OCI-LY7 (cell line): ENCODE data around the gene SAPCD2. TPM values are rescaled to one million over a fixed set of nuclear protein-coding genes. Genes with fewer than 3 reads are reported as not detected.

ENCODE experiments used
- BruUV-seq: library from RNA; stranded (reverse); fragments of 400-500 nt; replicated peaks from 2 replicates; lab custom pipeline; 2021; lab: Mats Ljungman, UMichigan
- CTCF ChIA-PET: fragments of 300-600 bp; sonication (Branson Sonifier 250); formaldehyde crosslinking; loops from one replicate; lab custom pipeline; 2022; ENCODE audit warnings: antibody characterized with exemption; ENCODE audit not compliant: unreplicated experiment; lab: Charles Lee
- POLR2A ChIA-PET: fragments of 300-600 bp; sonication (Branson Sonifier 250); formaldehyde crosslinking; loops from one replicate; lab custom pipeline; 2022; ENCODE audit warnings: antibody characterized with exemption; lab: Charles Lee
- DNase-seq: peaks from one replicate; pipeline ENCODE4 v3.0.0-alpha.2; 2015; ENCODE audit warnings: low spot score
- H2AFZ ChIP-seq: fragments of 200-600 bp; sonication (generic), shearing (Covaris generic); 2 replicates; pipeline ENCODE4 v1.6.1; 2014; ENCODE audit warnings: mild to moderate bottlenecking, antibody characterized with exemption, low read length, moderate library complexity
- H3K27ac ChIP-seq: fragments of 200-600 bp; sonication (generic); 2 replicates; pipeline ENCODE4 v1.5.1; 2014; ENCODE audit warnings: mixed run types, low read depth, mild to moderate bottlenecking, moderate library complexity, low read length, inconsistent platforms; ENCODE audit not compliant: poor library complexity, severe bottlenecking
- H3K36me3 ChIP-seq: fragments of 200-600 bp; sonication (generic); 2 replicates; pipeline ENCODE4 v1.6.1; 2014; ENCODE audit warnings: mild to moderate bottlenecking, antibody characterized with exemption, low read length, moderate library complexity, mixed read lengths; ENCODE audit not compliant: insufficient read depth
- H3K4me1 ChIP-seq: fragments of 200-600 bp; sonication (generic); 2 replicates; pipeline ENCODE4 v1.5.1; 2014; ENCODE audit warnings: mild to moderate bottlenecking, low read length; ENCODE audit not compliant: insufficient read depth, poor library complexity, severe bottlenecking
- H3K4me2 ChIP-seq: fragments of 200-600 bp; sonication (generic); 2 replicates; pipeline ENCODE4 v1.6.1; 2014; ENCODE audit warnings: mild to moderate bottlenecking, low read length
- H3K4me3 ChIP-seq: fragments of 200-600 bp; sonication (generic); 2 replicates; pipeline ENCODE4 v1.5.1; 2014; ENCODE audit warnings: mild to moderate bottlenecking, low read depth, low read length; ENCODE audit not compliant: poor library complexity, severe bottlenecking
- H3K79me2 ChIP-seq: fragments of 200-600 bp; sonication (generic); 2 replicates; pipeline ENCODE4 v1.6.1; 2016; ENCODE audit warnings: low read depth, mild to moderate bottlenecking, low read length, moderate library complexity, mixed read lengths; ENCODE audit not compliant: insufficient read depth
- H3K9me2 ChIP-seq: fragments of 200-600 bp; sonication (generic); 2 replicates; pipeline ENCODE4 v1.6.1; 2016; ENCODE audit warnings: mild to moderate bottlenecking, low read length, mixed read lengths; ENCODE audit not compliant: insufficient read depth
- H3K9me3 ChIP-seq: fragments of 200-600 bp; sonication (generic); 2 replicates; pipeline ENCODE4 v1.6.1; 2014; ENCODE audit warnings: mild to moderate bottlenecking, mixed run types, low read length, mixed read lengths
- H4K20me1 ChIP-seq: fragments of 200-600 bp; sonication (generic); 2 replicates; pipeline ENCODE4 v1.6.1; 2014; ENCODE audit warnings: mild to moderate bottlenecking, antibody characterized with exemption, low read length, moderate library complexity, mixed read lengths; ENCODE audit not compliant: insufficient read depth
- EZH2phosphoT487 ChIP-seq: fragments of 200-600 bp; sonication (generic); IDR thresholded peaks from 2 replicates; pipeline ENCODE4 v1.6.1; 2018; ENCODE audit warnings: low read depth, borderline replicate concordance, mild to moderate bottlenecking, mixed run types, antibody characterized with exemption, low read length, moderate library complexity, mixed read lengths
- intact Hi-C: fragments of 100-400 bp; cut with micrococcal nuclease; formaldehyde crosslinking; loops from one replicate; pipeline ENCODE4 v1.10.0; 2022; ENCODE audit not compliant: unreplicated experiment
- total RNA-seq, 2 experiments: library from RNA; depleted of rRNA in 1 of 2; stranded (reverse); fragments of >200 nt in 1 of 2; shearing (Covaris generic) in 1 of 2; gene quantifications; 2 replicates each; pipeline ENCODE4 v1.2.3, GENCODE V29; 2014 to 2022
- TF ChIP-seq, protein P1 (sequence below): fragments of 200-600 bp; sonication (generic); conservative IDR thresholded peaks from 2 replicates; pipeline ENCODE4 v1.5.1; 2014; ENCODE audit warnings: mild to moderate bottlenecking, antibody characterized with exemption, low read length, moderate library complexity, mixed read lengths

Gene SAPCD2
- total RNA-seq, 2 experiments from 2014 or later: 57.2 to 74.0 TPM

- H3K4me3 ChIP-seq: peak within 1 kb of the TSS; percentile 65
- BruUV-seq: no TSS peak
- H2AFZ ChIP-seq: peak within 1 kb of the TSS; percentile 80; the same call in 1 of the 2 replicates
- H4K20me1 ChIP-seq: no peaks in the 10 kb centered on the region
- peak within 1 kb of the TSS; percentile 84 for H3K4me2 ChIP-seq
- no peaks in the 10 kb centered on the region for H3K9me3 ChIP-seq
- H3K36me3 ChIP-seq: no peaks in the 10 kb centered on the region
- no peaks in the 10 kb centered on the region for H3K9me2 ChIP-seq
- DNase-seq: no peak
- ChIA-PET CTCF (no interaction called here), POLR2A (interaction anchor here (2.1 kb wide), 1 partner anchor 42 kb away, joined by 4 read pairs; no protein-coding TSS in a partner anchor)
- TF ChIP-seq, protein P1, sequence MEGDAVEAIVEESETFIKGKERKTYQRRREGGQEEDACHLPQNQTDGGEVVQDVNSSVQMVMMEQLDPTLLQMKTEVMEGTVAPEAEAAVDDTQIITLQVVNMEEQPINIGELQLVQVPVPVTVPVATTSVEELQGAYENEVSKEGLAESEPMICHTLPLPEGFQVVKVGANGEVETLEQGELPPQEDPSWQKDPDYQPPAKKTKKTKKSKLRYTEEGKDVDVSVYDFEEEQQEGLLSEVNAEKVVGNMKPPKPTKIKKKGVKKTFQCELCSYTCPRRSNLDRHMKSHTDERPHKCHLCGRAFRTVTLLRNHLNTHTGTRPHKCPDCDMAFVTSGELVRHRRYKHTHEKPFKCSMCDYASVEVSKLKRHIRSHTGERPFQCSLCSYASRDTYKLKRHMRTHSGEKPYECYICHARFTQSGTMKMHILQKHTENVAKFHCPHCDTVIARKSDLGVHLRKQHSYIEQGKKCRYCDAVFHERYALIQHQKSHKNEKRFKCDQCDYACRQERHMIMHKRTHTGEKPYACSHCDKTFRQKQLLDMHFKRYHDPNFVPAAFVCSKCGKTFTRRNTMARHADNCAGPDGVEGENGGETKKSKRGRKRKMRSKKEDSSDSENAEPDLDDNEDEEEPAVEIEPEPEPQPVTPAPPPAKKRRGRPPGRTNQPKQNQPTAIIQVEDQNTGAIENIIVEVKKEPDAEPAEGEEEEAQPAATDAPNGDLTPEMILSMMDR: no peak
- no peak for TF ChIP-seq EZH2phosphoT487
- peak within 1 kb of the TSS; percentile 8 for H3K27ac ChIP-seq
- peaks cover 45% of the 10 kb centered on the region for H3K4me1 ChIP-seq
- intact Hi-C loops: loop anchor here (2.0 kb wide), 2 partner anchors 141 to 237 kb away; partner anchors contain the start of genes TMEM141 and TRAF2
- H3K79me2 ChIP-seq: no peaks in the 10 kb centered on the region
Observed at GRCh38 chr9:137027369-137028262, 42.7 kb downstream of the SAPCD2 start, which contains the start of gene ABCA2. ABCA2 (minus strand) TSS chr9:137028237; CDS start chr9:137028140, 97 bp downstream.

DNA sequence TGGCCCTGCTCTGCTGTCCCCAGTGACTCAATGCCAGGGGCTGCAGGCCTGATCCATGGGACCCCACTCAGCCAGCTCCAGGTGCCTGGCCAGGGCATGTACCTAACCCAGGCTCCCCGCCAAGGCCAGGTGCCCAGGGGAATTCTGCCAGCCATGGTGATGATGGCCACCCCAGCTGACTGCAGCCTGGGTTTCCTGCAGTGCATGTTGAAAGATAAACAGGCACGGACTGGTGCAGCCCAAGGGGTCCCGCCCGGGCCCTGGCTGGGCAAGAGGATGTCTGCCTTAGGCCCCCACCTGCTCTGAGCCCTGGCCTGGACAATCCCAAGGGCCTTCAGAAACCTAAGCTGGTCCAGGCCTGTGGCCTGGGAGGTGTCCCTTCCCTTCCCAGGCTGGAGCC, 43.5 kb downstream of the SAPCD2 start:
- Histone ChIP-seq H3K4me2 (no peak overlapping the region), H3K36me3 (no peaks in the 10 kb centered on the region), H3K4me1 (peaks cover 37% of the 10 kb centered on the region), H3K27ac (no peak overlapping the region), H4K20me1 (no peaks in the 10 kb centered on the region), H3K4me3 (no peak overlapping the region), H3K79me2 (no peaks in the 10 kb centered on the region), H3K9me3 (no peaks in the 10 kb centered on the region), H2AFZ (no peak overlapping the region), H3K9me2 (no peaks in the 10 kb centered on the region)
- no TSS peak for BruUV-seq
- TF ChIP-seq, protein P1: no peak
- TF ChIP-seq EZH2phosphoT487: no peak
- no peak for DNase-seq
- ChIA-PET CTCF (no interaction called here), POLR2A (no interaction called here)
- intact Hi-C loops: no loop called here
